ENCODE results near the gene UNC80. TPM values are rescaled to one million over a fixed set of nuclear protein-coding genes. Genes with fewer than 3 reads are reported as not detected.

The UNC80 gene
- total RNA-seq, 1 experiment from 2014 or later, result 0.48 TPM

- no peak for TF ChIP-seq AFF4 (CRISPR knock-in tag; IDR thresholded peaks at IDR 0.05; ENCODE audit: borderline replicate concordance)
- no peak for TF ChIP-seq E2F4 (CRISPR knock-in tag; IDR thresholded peaks at IDR 0.05; ENCODE audit: borderline replicate concordance, low read depth)
- no peak for TF ChIP-seq ZNF263 (CRISPR knock-in tag; IDR thresholded peaks at IDR 0.05; ENCODE audit: low read depth)
- TF ChIP-seq SP1 (CRISPR knock-in tag; conservative IDR thresholded peaks at IDR 0.05), result no peak
- no peak for TF ChIP-seq MXD4 (CRISPR knock-in tag; IDR thresholded peaks at IDR 0.05; ENCODE audit: borderline replicate concordance)
- TF ChIP-seq FOXK1 (CRISPR knock-in tag; IDR thresholded peaks at IDR 0.05), result no peak
Observed at GRCh38 chr2:210046851-210047500, 275.3 kb downstream of the UNC80 start (continued).

Other genes starting within 250 kb of the UNC80 start
- gene RPE, start 230.8 kb downstream of the UNC80 start, total RNA-seq (2021), result 61.3 to 66.5 TPM (median 63.9 TPM) in 3 replicates

Data from WTC11 (cell line).